IPS-20b (cell line): ENCODE measurements around the gene SNX33.

Source experiments
- H3K27ac ChIP-seq: one replicate; pipeline ENCODE4 v1.5.1; 2013; ENCODE audit warnings: low read length
- H3K27me3 ChIP-seq: 2 replicates; pipeline ENCODE4 v1.6.1; 2013; ENCODE audit warnings: mild to moderate bottlenecking, low read length, inconsistent platforms; ENCODE audit not compliant: insufficient read depth
- H3K36me3 ChIP-seq: 2 replicates; pipeline ENCODE4 v1.6.1; 2013; ENCODE audit warnings: low read depth, mild to moderate bottlenecking, inconsistent platforms, low read length, moderate library complexity; ENCODE audit not compliant: insufficient read depth
- H3K4me1 ChIP-seq: 2 replicates; pipeline ENCODE4 v1.6.1; 2013; ENCODE audit warnings: mild to moderate bottlenecking, control low read depth, inconsistent platforms, low read length, moderate library complexity; ENCODE audit not compliant: insufficient read depth
- H3K4me3 ChIP-seq: 2 replicates; pipeline ENCODE4 v1.5.1; 2013; ENCODE audit warnings: mild to moderate bottlenecking, low read length, inconsistent platforms
- H3K9ac ChIP-seq: 2 replicates; pipeline ENCODE4 v1.6.1; 2013; ENCODE audit warnings: low read depth, mild to moderate bottlenecking, inconsistent platforms, low read length, moderate library complexity
- H3K9me3 ChIP-seq: 2 replicates; pipeline ENCODE4 v1.6.1; 2013; ENCODE audit warnings: mild to moderate bottlenecking, low read depth, low read length, inconsistent platforms; ENCODE audit not compliant: insufficient read depth

The SNX33 gene, protein sequence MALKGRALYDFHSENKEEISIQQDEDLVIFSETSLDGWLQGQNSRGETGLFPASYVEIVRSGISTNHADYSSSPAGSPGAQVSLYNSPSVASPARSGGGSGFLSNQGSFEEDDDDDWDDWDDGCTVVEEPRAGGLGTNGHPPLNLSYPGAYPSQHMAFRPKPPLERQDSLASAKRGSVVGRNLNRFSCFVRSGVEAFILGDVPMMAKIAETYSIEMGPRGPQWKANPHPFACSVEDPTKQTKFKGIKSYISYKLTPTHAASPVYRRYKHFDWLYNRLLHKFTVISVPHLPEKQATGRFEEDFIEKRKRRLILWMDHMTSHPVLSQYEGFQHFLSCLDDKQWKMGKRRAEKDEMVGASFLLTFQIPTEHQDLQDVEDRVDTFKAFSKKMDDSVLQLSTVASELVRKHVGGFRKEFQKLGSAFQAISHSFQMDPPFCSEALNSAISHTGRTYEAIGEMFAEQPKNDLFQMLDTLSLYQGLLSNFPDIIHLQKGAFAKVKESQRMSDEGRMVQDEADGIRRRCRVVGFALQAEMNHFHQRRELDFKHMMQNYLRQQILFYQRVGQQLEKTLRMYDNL

DNA sequence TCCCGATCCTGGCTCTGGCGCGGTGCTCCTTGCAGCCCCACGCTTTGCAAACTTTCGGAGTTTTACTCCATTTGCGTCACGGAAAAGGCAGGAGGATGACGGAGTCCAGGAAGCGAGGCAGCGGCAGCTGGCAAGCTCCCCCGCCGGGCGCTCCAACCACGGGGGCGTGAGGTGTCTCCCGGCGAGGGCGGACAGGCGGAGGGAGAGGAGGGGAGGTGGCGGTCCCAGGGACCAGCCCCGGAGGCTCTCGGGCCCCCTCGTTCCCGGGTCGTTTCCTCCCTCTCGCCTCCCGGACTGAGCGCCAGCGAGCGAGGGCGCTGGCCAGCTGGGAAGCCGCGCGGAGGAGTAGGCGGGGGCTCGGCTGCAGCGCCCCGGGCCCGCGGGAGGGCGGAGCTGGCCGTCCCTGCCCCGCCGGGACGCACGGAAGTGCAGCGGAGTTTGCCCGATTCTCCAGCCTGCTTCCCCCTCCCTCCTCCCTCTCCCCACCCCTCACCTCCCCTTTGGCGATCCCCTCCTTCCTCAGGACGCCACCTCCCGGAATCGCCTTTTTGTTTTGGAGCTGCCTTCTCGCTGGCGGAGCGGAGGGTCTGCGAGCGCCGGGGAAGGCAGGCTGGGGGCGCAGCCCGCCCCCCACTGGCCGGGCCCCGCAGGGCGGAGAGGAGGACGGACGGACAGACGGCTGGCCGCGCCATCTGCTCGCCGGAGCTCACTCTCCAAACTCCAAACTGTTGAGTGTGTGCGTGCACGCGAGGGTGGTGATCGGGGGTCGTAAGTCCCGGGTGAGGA lies at the start of gene SNX33:
SNX33 (plus strand) TSS at position 543 of the 786 bp plus-strand sequence. CDS start 1,191 bp downstream, outside the sequence.
- Histone ChIP-seq H3K4me3 (peak within 1 kb of the TSS; percentile 99), H3K9me3 (no peaks in the 10 kb centered on the region), H3K36me3 (peaks cover 17% of the 10 kb centered on the region), H3K27ac (peak within 1 kb of the TSS; percentile 95), H3K9ac (peak within 1 kb of the TSS; percentile 99), H3K4me1 (peaks cover 17% of the 10 kb centered on the region), H3K27me3 (peaks cover 16% of the 10 kb centered on the region)

GRCh38 chr15:75598361-75598760 lies 49.4 kb upstream of the SNX33 start:
- peaks cover 48% of the 10 kb centered on the region for H3K36me3 ChIP-seq
- H3K27me3 ChIP-seq: no peaks in the 10 kb centered on the region
- no peak overlapping the region for H3K27ac ChIP-seq
- no peaks in the 10 kb centered on the region for H3K4me1 ChIP-seq
- H3K4me3 ChIP-seq: no peak overlapping the region
- H3K9ac ChIP-seq: no peak overlapping the region
- no peaks in the 10 kb centered on the region for H3K9me3 ChIP-seq

DNA sequence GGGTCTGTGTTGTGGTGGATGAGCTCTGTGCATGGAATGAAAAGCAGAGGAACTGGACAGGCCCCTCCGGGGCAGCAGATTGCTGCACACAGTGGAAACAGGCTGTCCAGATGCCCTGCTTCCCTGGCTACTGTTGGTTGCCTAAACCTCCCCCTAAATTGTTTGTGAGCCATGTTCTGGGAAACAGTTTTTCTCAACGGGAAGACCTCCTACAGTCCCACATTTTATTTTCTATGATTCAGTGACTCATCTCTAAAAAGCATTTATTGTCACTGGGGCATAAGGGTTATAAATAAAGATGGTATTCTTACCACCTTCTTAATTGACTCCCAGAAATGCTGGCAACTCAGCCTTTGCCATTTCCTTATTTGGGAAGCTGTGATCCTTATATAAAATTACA lies 48.3 kb upstream of the SNX33 start:
- peaks cover 55% of the 10 kb centered on the region for H3K36me3 ChIP-seq
- no peaks in the 10 kb centered on the region for H3K27me3 ChIP-seq
- no peak overlapping the region for H3K9ac ChIP-seq

GRCh38 chr15:75606026-75606425 lies 41.7 kb upstream of the SNX33 start:
- Histone ChIP-seq H3K27me3 (no peaks in the 10 kb centered on the region), H3K4me1 (no peaks in the 10 kb centered on the region), H3K4me3 (no peak overlapping the region), H3K9me3 (no peaks in the 10 kb centered on the region), H3K9ac (no peak overlapping the region), H3K36me3 (peaks cover 66% of the 10 kb centered on the region), H3K27ac (no peak overlapping the region)

More for the DNA sequence above, 48.3 kb upstream of the SNX33 start:
- Histone ChIP-seq H3K27ac (no peak overlapping the region), H3K9me3 (no peaks in the 10 kb centered on the region), H3K4me1 (no peaks in the 10 kb centered on the region), H3K4me3 (no peak overlapping the region)

DNA sequence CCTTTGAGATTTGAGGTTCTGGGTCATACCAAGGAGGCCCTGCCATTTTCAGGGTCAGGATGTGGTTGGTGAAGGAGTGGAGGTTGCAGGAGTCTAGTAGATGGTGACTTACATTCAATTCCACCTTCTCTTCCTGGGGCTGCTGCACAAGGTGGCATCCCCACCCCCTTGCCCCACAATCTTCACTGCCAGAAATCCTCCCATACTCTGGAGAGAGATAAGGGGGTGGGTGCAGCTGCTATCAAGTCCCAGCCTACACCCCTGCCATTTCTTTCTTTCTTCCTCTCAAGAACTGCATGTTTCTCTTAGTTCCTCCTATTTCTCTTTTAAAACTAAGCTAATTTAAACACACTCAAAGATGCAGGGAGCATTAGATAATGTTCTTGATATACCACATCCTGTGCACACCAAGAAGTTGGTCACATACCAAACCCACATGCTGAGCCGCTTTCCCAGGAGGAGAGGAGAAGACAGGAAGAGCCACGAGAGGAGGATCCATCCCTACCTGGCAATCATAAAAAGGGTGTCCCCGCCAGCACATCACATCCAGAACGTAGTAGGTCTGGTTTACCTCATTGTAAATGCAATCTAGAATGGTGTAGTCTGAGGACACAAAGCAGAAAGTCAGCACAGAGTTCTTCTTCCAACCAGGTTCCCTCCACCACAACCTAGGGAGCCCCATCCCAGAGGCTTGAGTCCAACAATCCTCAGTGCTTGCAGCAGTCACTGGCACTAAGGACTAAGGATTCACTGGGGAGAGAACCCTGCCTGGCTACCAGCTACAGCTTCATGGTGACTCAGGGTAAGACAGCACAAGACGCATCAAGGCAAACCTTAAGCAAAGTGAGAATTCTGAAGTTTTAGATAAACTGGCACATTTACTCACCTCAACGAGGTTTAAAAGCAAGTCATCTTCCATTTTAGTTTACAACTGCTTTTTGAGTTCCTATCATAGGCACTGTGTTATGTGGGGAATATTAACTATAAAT lies 40.7 kb upstream of the SNX33 start:
- Histone ChIP-seq H3K9ac (no peak overlapping the region), H3K36me3 (peaks cover 66% of the 10 kb centered on the region), H3K4me1 (no peaks in the 10 kb centered on the region), H3K27ac (no peak overlapping the region), H3K9me3 (no peaks in the 10 kb centered on the region), H3K4me3 (no peak overlapping the region), H3K27me3 (no peaks in the 10 kb centered on the region)

- H3K27ac ChIP-seq: no peak overlapping the region
- H3K4me1 ChIP-seq: no peaks in the 10 kb centered on the region
- H3K9ac ChIP-seq: no peak overlapping the region
- no peaks in the 10 kb centered on the region for H3K9me3 ChIP-seq
- peaks cover 77% of the 10 kb centered on the region for H3K36me3 ChIP-seq
- H3K4me3 ChIP-seq: no peak overlapping the region
- no peaks in the 10 kb centered on the region for H3K27me3 ChIP-seq
Observed at GRCh38 chr15:75616766-75617165, 30.9 kb upstream of the SNX33 start.

DNA sequence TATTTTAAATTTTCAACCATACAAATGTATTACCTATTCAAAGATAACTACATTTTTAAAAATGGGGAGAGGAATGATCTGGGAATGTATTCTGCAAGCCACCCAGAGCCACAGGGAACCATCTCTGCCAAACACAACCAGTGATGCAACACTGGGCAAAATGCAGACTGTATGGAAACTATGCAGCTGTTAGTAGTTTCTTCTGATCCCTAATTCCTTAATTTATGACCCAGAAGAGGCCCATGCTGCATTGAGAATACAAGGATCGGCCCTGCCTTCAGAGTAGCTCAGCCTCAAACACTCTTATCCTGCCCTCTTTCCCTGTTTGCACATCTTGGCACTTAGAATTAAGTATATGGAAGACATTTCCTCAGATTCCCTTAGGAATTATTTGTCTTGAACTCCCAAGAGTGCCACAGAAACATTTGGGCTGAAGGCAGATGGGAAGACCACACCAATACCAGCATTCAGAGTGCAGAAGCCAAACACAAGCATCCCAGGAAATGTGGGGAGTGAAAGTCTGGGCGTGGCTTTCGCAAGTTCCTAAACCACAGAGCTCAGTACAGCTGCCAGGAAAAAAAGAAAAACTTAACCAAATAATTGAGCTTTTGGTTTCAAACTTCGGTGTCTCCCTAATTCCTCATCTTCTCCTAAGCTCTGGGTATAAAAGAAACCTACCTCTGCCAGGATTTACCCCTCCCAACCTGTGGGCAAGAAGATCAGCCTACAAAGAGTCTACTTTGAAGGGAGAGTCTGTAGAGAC lies 27.5 kb upstream of the SNX33 start:
- peaks cover 48% of the 10 kb centered on the region for H3K36me3 ChIP-seq
- H3K27me3 ChIP-seq: no peaks in the 10 kb centered on the region
- no peak overlapping the region for H3K4me3 ChIP-seq
- no peak overlapping the region for H3K9ac ChIP-seq
- H3K9me3 ChIP-seq: no peaks in the 10 kb centered on the region
- H3K27ac ChIP-seq: no peak overlapping the region
- H3K4me1 ChIP-seq: no peaks in the 10 kb centered on the region

DNA sequence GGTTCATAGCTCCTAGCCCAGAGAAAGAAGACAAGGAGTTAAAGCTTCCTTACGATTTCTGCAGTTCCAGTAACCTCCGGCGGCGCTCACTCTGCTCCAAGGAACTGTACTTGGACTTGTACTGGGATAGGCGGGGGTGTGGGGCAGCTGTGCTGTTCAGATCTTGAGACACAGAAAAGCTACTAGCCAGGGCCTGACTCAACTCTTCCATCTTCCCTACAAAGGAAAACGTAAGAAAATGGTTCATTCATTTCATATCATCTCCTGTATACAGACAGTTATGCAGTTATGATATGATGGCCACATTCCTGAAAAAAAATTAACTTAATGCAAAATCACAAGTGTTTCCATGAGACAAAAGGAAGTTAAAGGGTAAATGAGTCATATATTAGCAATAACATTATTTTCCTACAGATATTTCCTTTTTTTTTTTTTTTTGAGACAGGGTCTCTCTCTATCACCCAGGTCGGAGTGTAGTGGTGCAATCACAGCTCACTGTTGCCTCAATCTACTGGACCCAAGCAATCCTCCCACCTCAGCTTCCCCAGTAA lies 26.8 kb upstream of the SNX33 start:
- Histone ChIP-seq H3K4me1 (no peaks in the 10 kb centered on the region), H3K27ac (no peak overlapping the region), H3K27me3 (no peaks in the 10 kb centered on the region), H3K4me3 (no peak overlapping the region), H3K9me3 (no peaks in the 10 kb centered on the region), H3K9ac (no peak overlapping the region), H3K36me3 (peaks cover 45% of the 10 kb centered on the region)

GRCh38 chr15:75622505-75622904 lies 25.2 kb upstream of the SNX33 start:
- H3K27ac ChIP-seq: no peak overlapping the region
- H3K9ac ChIP-seq: no peak overlapping the region
- H3K4me1 ChIP-seq: peaks cover 6% of the 10 kb centered on the region; the same call in 1 of the 2 replicates
- no peaks in the 10 kb centered on the region for H3K27me3 ChIP-seq
- H3K4me3 ChIP-seq: no peak overlapping the region
- no peaks in the 10 kb centered on the region for H3K9me3 ChIP-seq
- H3K36me3 ChIP-seq: peaks cover 29% of the 10 kb centered on the region

GRCh38 chr15:75625542-75626347 lies 22.0 kb upstream of the SNX33 start, which contains the start of gene SNUPN:
TSS of gene SNUPN (minus strand) at chr15:75625725. CDS start at chr15:75621051, 4,674 bp downstream.
- Histone ChIP-seq H3K36me3 (peaks cover under 1% of the 10 kb centered on the region), H3K27me3 (no peaks in the 10 kb centered on the region), H3K4me1 (peaks cover 6% of the 10 kb centered on the region; the same call in 1 of the 2 replicates), H3K4me3 (peak within 1 kb of the TSS; percentile 97), H3K9ac (peak within 1 kb of the TSS; percentile 99), H3K9me3 (no peaks in the 10 kb centered on the region), H3K27ac (peak within 1 kb of the TSS; percentile 99)
